Keratinocyte (primary cell): ENCODE data around the gene MYO7B.

Experiments
- EZH2 ChIP-seq: IDR thresholded peaks from one replicate; pipeline ENCODE4 v1.6.1; 2012; ENCODE audit warnings: inconsistent platforms, mild to moderate bottlenecking, low read length, moderate library complexity
- TF ChIP-seq, protein P1 (sequence below), 3 experiments: IDR thresholded peaks in 1 of 3; conservative IDR thresholded peaks in 1 of 3; optimal IDR thresholded peaks in 1 of 3; 2 replicates in 2 of 3; 3 replicates in 1 of 3; pipeline versions ENCODE3 to v1.5.1; 2011; ENCODE audit warnings: low read length in 3 of 3, mild to moderate bottlenecking in 3 of 3, moderate library complexity in 2 of 3, control low read depth in 1 of 3, inconsistent platforms in 1 of 3; ENCODE audit not compliant: insufficient read depth in 2 of 3; ENCODE audit errors: extremely low read depth in 1 of 3

DNA sequence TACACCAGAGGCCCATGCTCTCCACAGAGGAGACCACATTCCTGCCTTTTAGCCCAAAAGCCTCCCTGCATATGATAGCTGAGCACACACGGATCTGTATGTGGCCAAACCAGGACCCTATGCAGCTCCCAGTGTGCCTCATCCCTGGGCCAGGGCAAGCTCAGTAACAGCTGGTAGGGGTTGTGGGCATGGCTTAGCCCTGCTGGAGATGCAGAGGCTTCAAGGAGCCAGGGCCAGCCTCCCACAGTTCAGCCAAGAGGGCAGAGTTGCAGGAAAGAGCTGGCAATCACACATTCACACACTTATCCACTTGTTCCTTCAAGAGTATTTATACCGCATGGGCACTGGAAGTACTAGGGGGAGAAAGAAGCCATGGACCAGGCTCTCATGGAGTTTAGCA is 141.4 kb downstream of the MYO7B start:
- TF ChIP-seq, protein P1, sequence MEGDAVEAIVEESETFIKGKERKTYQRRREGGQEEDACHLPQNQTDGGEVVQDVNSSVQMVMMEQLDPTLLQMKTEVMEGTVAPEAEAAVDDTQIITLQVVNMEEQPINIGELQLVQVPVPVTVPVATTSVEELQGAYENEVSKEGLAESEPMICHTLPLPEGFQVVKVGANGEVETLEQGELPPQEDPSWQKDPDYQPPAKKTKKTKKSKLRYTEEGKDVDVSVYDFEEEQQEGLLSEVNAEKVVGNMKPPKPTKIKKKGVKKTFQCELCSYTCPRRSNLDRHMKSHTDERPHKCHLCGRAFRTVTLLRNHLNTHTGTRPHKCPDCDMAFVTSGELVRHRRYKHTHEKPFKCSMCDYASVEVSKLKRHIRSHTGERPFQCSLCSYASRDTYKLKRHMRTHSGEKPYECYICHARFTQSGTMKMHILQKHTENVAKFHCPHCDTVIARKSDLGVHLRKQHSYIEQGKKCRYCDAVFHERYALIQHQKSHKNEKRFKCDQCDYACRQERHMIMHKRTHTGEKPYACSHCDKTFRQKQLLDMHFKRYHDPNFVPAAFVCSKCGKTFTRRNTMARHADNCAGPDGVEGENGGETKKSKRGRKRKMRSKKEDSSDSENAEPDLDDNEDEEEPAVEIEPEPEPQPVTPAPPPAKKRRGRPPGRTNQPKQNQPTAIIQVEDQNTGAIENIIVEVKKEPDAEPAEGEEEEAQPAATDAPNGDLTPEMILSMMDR (optimal IDR thresholded peaks at IDR 0.05 in 1 of 3, IDR thresholded peaks at IDR 0.05 in 1 of 3, conservative IDR thresholded peaks at IDR 0.05 in 1 of 3; ENCODE audit: extremely low read depth in 1 of 3, insufficient read depth in 2 of 3, low read length in 3 of 3) = no peak
- TF ChIP-seq EZH2 = no peak
